ENCODE data around the gene IFIH1.
A peak's percentile ranks its signal among the peaks of the same experiment; 100 is the strongest.

IFIH1 gene

GRCh38 chr2:162256591-162256991, 61.9 kb downstream of the IFIH1 start:
- DNase-seq: no peak

GRCh38 chr2:162254236-162254871, 64.1 kb downstream of the IFIH1 start:
- DNase-seq: no peak

- no peak for DNase-seq
Observed at GRCh38 chr2:162253435-162253834, 65.0 kb downstream of the IFIH1 start.

GRCh38 chr2:162252153-162252552, 66.3 kb downstream of the IFIH1 start:
- no peak for DNase-seq

- DNase-seq: no peak
Observed at GRCh38 chr2:162245781-162246180, 72.7 kb downstream of the IFIH1 start.

- no peak for DNase-seq
Observed at GRCh38 chr2:162245061-162245460, 73.4 kb downstream of the IFIH1 start.

GRCh38 chr2:162244541-162245031, 73.9 kb downstream of the IFIH1 start:
- no peak for DNase-seq

- no peak for DNase-seq
Observed at GRCh38 chr2:162243715-162244114, 74.8 kb downstream of the IFIH1 start.

GRCh38 chr2:162243294-162243693, 75.2 kb downstream of the IFIH1 start, which contains the start of gene FAP:
TSS of gene FAP (minus strand) at chr2:162243445. CDS start at chr2:162243327, 118 bp downstream.
- no peak for DNase-seq

GRCh38 chr2:162242586-162243280, 75.8 kb downstream of the IFIH1 start:
- DNase-seq: peak; percentile 34

GRCh38 chr2:162241571-162241970, 76.9 kb downstream of the IFIH1 start:
- no peak for DNase-seq

GRCh38 chr2:162234620-162235462, 83.6 kb downstream of the IFIH1 start:
- DNase-seq: no peak

GRCh38 chr2:162233197-162233596, 85.3 kb downstream of the IFIH1 start:
- no peak for DNase-seq

GRCh38 chr2:162232671-162233070, 85.8 kb downstream of the IFIH1 start:
- peak; percentile 99 for DNase-seq

- DNase-seq: no peak
Observed at GRCh38 chr2:162232027-162232426, 86.5 kb downstream of the IFIH1 start.

GRCh38 chr2:162230761-162231160, 87.7 kb downstream of the IFIH1 start:
- no peak for DNase-seq

- DNase-seq: no peak
Observed at GRCh38 chr2:162226836-162227235, 91.6 kb downstream of the IFIH1 start.

GRCh38 chr2:162221064-162221463, 97.4 kb downstream of the IFIH1 start:
- peak; percentile 20 for DNase-seq

- DNase-seq: no peak
Observed at GRCh38 chr2:162220368-162220767, 98.1 kb downstream of the IFIH1 start.

GRCh38 chr2:162219426-162219825, 99.1 kb downstream of the IFIH1 start:
- no peak for DNase-seq

GRCh38 chr2:162217598-162217997, 100.9 kb downstream of the IFIH1 start:
- no peak for DNase-seq
